ENCODE data around the gene MYO6.
A peak's percentile ranks its signal among the peaks of the same experiment; 100 is the strongest.

MYO6 gene

GRCh38 chr6:75913040-75913439 is 164.0 kb downstream of the MYO6 start:
- DNase-seq (ENCODE audit: low read depth, low spot score) = no peak
- POLR2A ChIA-PET = no interaction called here
- TF ChIP-seq, protein P1, sequence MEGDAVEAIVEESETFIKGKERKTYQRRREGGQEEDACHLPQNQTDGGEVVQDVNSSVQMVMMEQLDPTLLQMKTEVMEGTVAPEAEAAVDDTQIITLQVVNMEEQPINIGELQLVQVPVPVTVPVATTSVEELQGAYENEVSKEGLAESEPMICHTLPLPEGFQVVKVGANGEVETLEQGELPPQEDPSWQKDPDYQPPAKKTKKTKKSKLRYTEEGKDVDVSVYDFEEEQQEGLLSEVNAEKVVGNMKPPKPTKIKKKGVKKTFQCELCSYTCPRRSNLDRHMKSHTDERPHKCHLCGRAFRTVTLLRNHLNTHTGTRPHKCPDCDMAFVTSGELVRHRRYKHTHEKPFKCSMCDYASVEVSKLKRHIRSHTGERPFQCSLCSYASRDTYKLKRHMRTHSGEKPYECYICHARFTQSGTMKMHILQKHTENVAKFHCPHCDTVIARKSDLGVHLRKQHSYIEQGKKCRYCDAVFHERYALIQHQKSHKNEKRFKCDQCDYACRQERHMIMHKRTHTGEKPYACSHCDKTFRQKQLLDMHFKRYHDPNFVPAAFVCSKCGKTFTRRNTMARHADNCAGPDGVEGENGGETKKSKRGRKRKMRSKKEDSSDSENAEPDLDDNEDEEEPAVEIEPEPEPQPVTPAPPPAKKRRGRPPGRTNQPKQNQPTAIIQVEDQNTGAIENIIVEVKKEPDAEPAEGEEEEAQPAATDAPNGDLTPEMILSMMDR (IDR thresholded peaks at IDR 0.05; ENCODE audit: insufficient read depth, low read length, missing control alignments) = no peak
- CTCF ChIA-PET = interaction anchor here (0.8 to 9.8 kb wide), 3 partner anchors 19 to 24 kb away, joined by 3 to 64 read pairs (median 11); no protein-coding TSS in a partner anchor
- no peak overlapping the region for H3K4me3 ChIP-seq (ENCODE audit: low read depth, low read length)

DNA sequence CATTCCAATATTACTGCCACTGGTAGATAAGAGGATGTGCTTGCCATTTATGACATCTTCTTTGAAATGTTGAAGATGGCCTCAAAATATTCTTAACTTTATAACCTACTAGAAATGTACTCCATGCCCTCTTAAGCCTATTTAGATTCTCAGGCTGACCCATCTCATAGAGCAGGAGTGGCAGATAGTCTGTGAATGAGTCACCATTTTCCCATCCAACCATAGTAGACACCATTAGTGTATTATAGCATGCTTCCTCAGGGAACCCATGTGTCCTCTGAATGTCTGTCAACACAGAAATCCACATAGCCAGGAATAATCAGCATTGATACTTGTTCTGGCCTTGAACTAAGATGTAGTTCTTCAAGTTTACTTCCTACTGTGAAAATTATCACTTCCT is 173.2 kb downstream of the MYO6 start:
- ChIA-PET POLR2A (no interaction called here), CTCF (no interaction called here)
- TF ChIP-seq, protein P1 (IDR thresholded peaks at IDR 0.05; ENCODE audit: insufficient read depth, low read length, missing control alignments) = no peak
- no peak overlapping the region for H3K4me3 ChIP-seq (ENCODE audit: low read depth, low read length)
- DNase-seq (ENCODE audit: low read depth, low spot score) = no peak

- CTCF ChIA-PET = interaction anchor here (0.6 to 3.4 kb wide), 4 partner anchors 8 to 1531 kb away, joined by 3 to 19 read pairs (median 5); no protein-coding TSS in a partner anchor
- no peak for DNase-seq (ENCODE audit: low read depth, low spot score)
- H3K4me3 ChIP-seq (ENCODE audit: low read depth, low read length) = no peak overlapping the region
- TF ChIP-seq, protein P1 (IDR thresholded peaks at IDR 0.05; ENCODE audit: insufficient read depth, low read length, missing control alignments) = no peak
- POLR2A ChIA-PET = no interaction called here
Observed at GRCh38 chr6:75926293-75927168, 177.5 kb downstream of the MYO6 start.

GRCh38 chr6:75931011-75931680 is 182.1 kb downstream of the MYO6 start:
- POLR2A ChIA-PET = no interaction called here
- TF ChIP-seq, protein P1 (IDR thresholded peaks at IDR 0.05; ENCODE audit: insufficient read depth, low read length, missing control alignments) = no peak
- peak; percentile 2 for DNase-seq (ENCODE audit: low read depth, low spot score)
- CTCF ChIA-PET = interaction anchor here (0.6 to 7.0 kb wide), 10 partner anchors 14 to 1532 kb away, joined by 3 to 60 read pairs (median 3); partner anchors contain the start of gene HTR1B
- H3K4me3 ChIP-seq (ENCODE audit: low read depth, low read length) = no peak overlapping the region

DNA sequence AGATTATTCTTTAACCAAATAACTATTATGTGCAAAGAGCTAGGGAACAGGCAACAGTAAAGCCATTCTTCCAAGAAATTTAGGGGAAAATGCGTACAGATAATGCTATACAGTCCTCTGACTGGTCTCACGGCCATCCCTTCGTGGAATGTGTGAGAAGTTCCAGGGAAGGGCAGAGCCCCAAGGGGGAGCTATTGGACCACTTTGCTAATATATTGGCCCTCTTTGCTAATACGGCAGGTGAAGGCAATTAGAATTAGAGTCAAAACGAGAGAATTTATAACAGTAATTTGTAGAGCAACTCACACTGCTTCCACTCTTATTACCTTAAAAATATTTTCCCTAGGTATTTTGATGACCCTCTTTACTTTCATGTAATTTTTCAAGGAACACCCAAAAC is 183.0 kb downstream of the MYO6 start:
- CTCF ChIA-PET = interaction anchor here (0.8 to 7.0 kb wide), 9 partner anchors 9 to 1533 kb away, joined by 4 to 60 read pairs (median 7); no protein-coding TSS in a partner anchor
- TF ChIP-seq, protein P1 (IDR thresholded peaks at IDR 0.05; ENCODE audit: insufficient read depth, low read length, missing control alignments) = peak; percentile 51
- POLR2A ChIA-PET = no interaction called here
- no peak for DNase-seq (ENCODE audit: low read depth, low spot score)
- H3K4me3 ChIP-seq (ENCODE audit: low read depth, low read length) = no peak overlapping the region
